Measurements from ENCODE around the gene RNF41.

The RNF41 gene

GRCh38 chr12:56152756-56153677 lies 68.7 kb downstream of the RNF41 start:
- no peak for DNase-seq (ENCODE audit: low spot score)
